Measurements from ENCODE around the gene PRR11. TPM values are rescaled to one million over a fixed set of nuclear protein-coding genes. Genes with fewer than 3 reads are reported as not detected.
"Not testable (repeated sequence)": the region's sequence is repeated elsewhere in the genome, so short reads cannot be mapped to it uniquely, and the experiment has no call there.

The PRR11 gene
- total and polyA plus RNA-seq, 7 donors, result 0.36 to 11.0 (median 1.2) TPM; not detected in 1

- intact Hi-C loops (cut with DNase I), result no loop called here
- no peak overlapping the region for H3K27ac ChIP-seq
- H3K36me3 ChIP-seq, result no peaks in the 10 kb centered on the region
- TF ChIP-seq EP300 (IDR thresholded peaks at IDR 0.05) (no peak), CTCF (IDR thresholded peaks at IDR 0.05) (no peak), POLR2A (IDR thresholded peaks at IDR 0.05) (no peak), POLR2AphosphoS5 (IDR thresholded peaks at IDR 0.05) (no peak)
- DNase-seq, result no peak
- no peak overlapping the region for H3K4me3 ChIP-seq
- H3K4me1 ChIP-seq, result no peaks in the 10 kb centered on the region
- H3K9me3 ChIP-seq, result no peaks in the 10 kb centered on the region
- H3K27me3 ChIP-seq, result no peaks in the 10 kb centered on the region
- 93 to 94% methylated on average over 7 of the region's 7 CpGs for WGBS, 2 donors
Measured at GRCh38 chr17:59175076-59175475, 19.5 kb downstream of the PRR11 start.

GRCh38 chr17:59178266-59178985 lies 22.9 kb downstream of the PRR11 start:
- Histone ChIP-seq H3K4me3 (no peak overlapping the region), H3K4me1 (no peaks in the 10 kb centered on the region)
- 83 to 85% methylated on average over 7 of the region's 7 CpGs for WGBS, 2 donors

GRCh38 chr17:59179601-59180000 lies 24.1 kb downstream of the PRR11 start:
- not testable (repeated sequence) for H3K27ac ChIP-seq
- WGBS, 2 donors, result 94 to 95% methylated on average over 11 of the region's 11 CpGs

More at GRCh38 chr17:59178266-59178985, 22.9 kb downstream of the PRR11 start:
- Histone ChIP-seq H3K27me3 (no peaks in the 10 kb centered on the region), H3K36me3 (no peaks in the 10 kb centered on the region), H3K27ac (no peak overlapping the region), H3K9me3 (no peaks in the 10 kb centered on the region)
- intact Hi-C loops (cut with DNase I), result no loop called here
- TF ChIP-seq POLR2A (IDR thresholded peaks at IDR 0.05) (no peak), CTCF (IDR thresholded peaks at IDR 0.05) (no peak), EP300 (IDR thresholded peaks at IDR 0.05) (no peak), POLR2AphosphoS5 (IDR thresholded peaks at IDR 0.05) (no peak)
- no peak for DNase-seq

GRCh38 chr17:59180626-59181025 lies 25.1 kb downstream of the PRR11 start:
- no peak overlapping the region for H3K4me3 ChIP-seq
- no peak for DNase-seq
- no peaks in the 10 kb centered on the region for H3K36me3 ChIP-seq
- no peak overlapping the region for H3K27ac ChIP-seq
- H3K27me3 ChIP-seq, result no peaks in the 10 kb centered on the region
- H3K9me3 ChIP-seq, result no peaks in the 10 kb centered on the region
- H3K4me1 ChIP-seq, result no peaks in the 10 kb centered on the region
- intact Hi-C loops (cut with DNase I), result no loop called here
- TF ChIP-seq CTCF (IDR thresholded peaks at IDR 0.05) (no peak), POLR2A (IDR thresholded peaks at IDR 0.05) (no peak), EP300 (IDR thresholded peaks at IDR 0.05) (no peak), POLR2AphosphoS5 (IDR thresholded peaks at IDR 0.05) (no peak)
- 96 to 99% methylated on average over 9 of the region's 9 CpGs for WGBS, 2 donors

More at GRCh38 chr17:59179601-59180000, 24.1 kb downstream of the PRR11 start:
- H3K27me3 ChIP-seq; DNase-seq; H3K36me3 ChIP-seq; intact Hi-C loops (cut with DNase I); H3K4me3 ChIP-seq; H3K9me3 ChIP-seq; H3K4me1 ChIP-seq: not testable (repeated sequence)

GRCh38 chr17:59181481-59181880 lies 25.9 kb downstream of the PRR11 start:
- H3K4me1 ChIP-seq, result no peaks in the 10 kb centered on the region
- H3K36me3 ChIP-seq, result no peaks in the 10 kb centered on the region
- WGBS, 2 donors, result 97 to 98% methylated on average over 9 of the region's 9 CpGs
- TF ChIP-seq POLR2AphosphoS5 (IDR thresholded peaks at IDR 0.05) (no peak), EP300 (IDR thresholded peaks at IDR 0.05) (no peak), POLR2A (IDR thresholded peaks at IDR 0.05) (no peak), CTCF (IDR thresholded peaks at IDR 0.05) (no peak)
- DNase-seq, result no peak
- H3K9me3 ChIP-seq, result no peaks in the 10 kb centered on the region
- H3K4me3 ChIP-seq, result no peak overlapping the region
- intact Hi-C loops (cut with DNase I), result no loop called here
- H3K27ac ChIP-seq, result no peak overlapping the region
- no peaks in the 10 kb centered on the region for H3K27me3 ChIP-seq
